HG03280 (cell line): ENCODE results near the gene ANKRD52.
A peak's percentile ranks its signal among the peaks of the same experiment; 100 is the strongest.
"Not testable (repeated sequence)": the region's sequence is repeated elsewhere in the genome, so short reads cannot be mapped to it uniquely, and the experiment has no call there.

Experiments
- ATAC-seq: cut with Tn5 transposase; IDR thresholded peaks from one replicate; pipeline ENCODE4 v1.9.1; 2021; ENCODE audit warnings: mild to moderate bottlenecking, moderate library complexity; ENCODE audit not compliant: unreplicated experiment

The ANKRD52 gene

GRCh38 chr12:56258068-56258819 lies at the start of gene ANKRD52:
Gene ANKRD52, minus strand, starts transcription at chr12:56258384. Its CDS starts 115 bp downstream, at chr12:56258269.
- ATAC-seq, result peak; percentile 90

- no peak for ATAC-seq
Measured at GRCh38 chr12:56307221-56307965, 49.2 kb upstream of the ANKRD52 start.

GRCh38 chr12:56304872-56305590 lies 46.8 kb upstream of the ANKRD52 start:
- no peak for ATAC-seq

- no peak for ATAC-seq
Measured at GRCh38 chr12:56304276-56304675, 46.1 kb upstream of the ANKRD52 start.

- ATAC-seq, result no peak
Measured at GRCh38 chr12:56300644-56301464, 42.7 kb upstream of the ANKRD52 start.

GRCh38 chr12:56299853-56300643 lies 41.9 kb upstream of the ANKRD52 start, which contains the start of gene CS:
Gene CS, minus strand, starts transcription at chr12:56300330. Its CDS starts 129 bp downstream, at chr12:56300201.
- ATAC-seq, result peak; percentile 96

GRCh38 chr12:56299308-56299852 lies 41.2 kb upstream of the ANKRD52 start:
- ATAC-seq, result no peak

- ATAC-seq, result no peak
Measured at GRCh38 chr12:56298828-56299227, 40.6 kb upstream of the ANKRD52 start.

GRCh38 chr12:56297400-56297799 lies 39.2 kb upstream of the ANKRD52 start:
- ATAC-seq, result no peak

- ATAC-seq, result no peak
Measured at GRCh38 chr12:56296295-56296694, 38.1 kb upstream of the ANKRD52 start.

GRCh38 chr12:56293795-56294194 lies 35.6 kb upstream of the ANKRD52 start:
- no peak for ATAC-seq

GRCh38 chr12:56288705-56289387 lies 30.7 kb upstream of the ANKRD52 start:
- no peak for ATAC-seq

GRCh38 chr12:56286044-56286830 lies 28.1 kb upstream of the ANKRD52 start:
- ATAC-seq, result no peak

GRCh38 chr12:56284263-56284662 lies 26.1 kb upstream of the ANKRD52 start:
- not testable (repeated sequence) for ATAC-seq

GRCh38 chr12:56282579-56282978 lies 24.4 kb upstream of the ANKRD52 start:
- no peak for ATAC-seq

GRCh38 chr12:56282030-56282429 lies 23.8 kb upstream of the ANKRD52 start:
- no peak for ATAC-seq

- ATAC-seq, result no peak
Measured at GRCh38 chr12:56280849-56281248, 22.7 kb upstream of the ANKRD52 start.

- no peak for ATAC-seq
Measured at GRCh38 chr12:56278905-56279304, 20.7 kb upstream of the ANKRD52 start.
